GM18498 (cell line): ENCODE measurements around the gene HIVEP1.

Experiments
- ATAC-seq: cut with Tn5 transposase; IDR thresholded peaks from one replicate; pipeline ENCODE4 v1.9.1; 2021; ENCODE audit warnings: mild to moderate bottlenecking, moderate library complexity; ENCODE audit not compliant: unreplicated experiment

Gene HIVEP1

DNA sequence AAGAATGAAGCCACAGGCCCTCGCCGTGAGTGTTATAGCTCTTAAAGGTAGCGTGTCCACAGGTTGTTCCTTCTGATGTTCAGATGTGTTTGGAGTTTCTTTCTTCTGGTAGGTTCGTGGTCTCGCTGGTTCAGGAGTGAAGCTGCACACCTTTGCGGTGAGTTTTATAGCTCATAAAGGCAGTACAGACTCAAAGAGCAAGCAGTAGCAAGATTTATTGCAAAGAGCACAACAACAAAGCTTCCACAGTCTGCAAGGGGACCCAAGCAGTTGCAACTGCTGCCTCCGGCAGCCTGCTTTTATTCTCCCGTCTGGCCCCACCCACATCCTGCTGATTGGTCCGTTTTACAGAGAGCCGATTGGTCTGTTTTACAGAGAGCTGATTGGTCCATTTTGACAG is 5.2 kb downstream of the HIVEP1 start:
- no peak for ATAC-seq

DNA sequence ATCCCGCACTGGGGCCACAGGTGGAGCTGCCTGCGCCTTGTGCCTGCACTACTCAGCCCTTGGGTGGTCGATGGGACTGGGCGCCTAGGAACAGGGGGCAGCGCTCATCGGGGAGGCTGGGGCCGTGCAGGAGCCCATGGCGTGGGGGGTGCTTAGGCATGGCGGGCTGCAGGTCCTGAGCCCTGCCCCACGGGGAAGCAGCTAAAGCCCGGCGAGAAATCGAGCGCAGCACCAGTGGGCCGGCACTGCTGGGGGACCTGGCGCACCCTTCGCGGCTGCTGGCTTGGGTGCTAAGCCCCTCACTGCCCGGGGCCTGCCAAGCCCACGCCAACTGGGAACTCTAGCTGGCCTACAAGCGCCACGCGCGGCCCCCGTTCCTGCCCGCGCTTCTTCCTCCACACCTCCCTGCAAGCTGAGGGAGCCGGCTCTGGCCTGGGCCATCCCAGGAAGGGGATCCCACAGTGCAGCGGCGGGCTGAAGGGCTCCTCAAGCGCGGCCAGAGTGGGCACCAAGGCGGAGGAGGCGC is 5.8 kb downstream of the HIVEP1 start:
- no peak for ATAC-seq

DNA sequence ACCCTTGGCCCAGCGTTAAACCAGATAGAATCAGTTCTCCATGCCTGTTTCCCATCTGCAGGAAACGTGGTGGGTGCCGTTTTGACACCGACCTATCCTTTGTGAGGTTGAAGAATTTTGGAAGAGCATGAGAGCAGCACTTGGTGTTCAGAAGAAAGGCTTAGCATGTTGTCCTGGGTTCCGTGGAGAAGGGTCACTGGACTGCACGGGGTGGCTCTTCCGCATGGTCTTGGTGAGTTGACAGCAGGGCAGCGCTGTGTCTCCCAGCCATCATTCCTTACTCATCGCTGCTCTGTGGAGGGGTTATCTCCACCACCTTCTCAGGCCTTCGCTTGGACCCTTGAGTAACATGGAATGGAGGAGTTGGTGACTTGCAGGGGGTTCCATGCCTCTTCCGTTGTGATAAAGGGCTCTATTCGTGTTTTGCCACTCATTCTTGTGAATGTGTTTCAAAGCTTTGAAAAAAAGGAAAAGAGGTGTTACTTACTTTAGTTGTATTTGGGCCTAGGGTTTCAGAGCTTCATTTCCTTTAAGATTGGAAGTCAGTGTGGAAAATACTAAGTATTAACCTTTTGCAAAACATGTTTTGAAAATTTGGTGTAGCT is 8.2 kb downstream of the HIVEP1 start:
- ATAC-seq = no peak

GRCh38 chr6:12022481-12022880 is 10.4 kb downstream of the HIVEP1 start:
- no peak for ATAC-seq

GRCh38 chr6:12022953-12023388 is 10.9 kb downstream of the HIVEP1 start:
- ATAC-seq = no peak

GRCh38 chr6:12024216-12024615 is 12.1 kb downstream of the HIVEP1 start:
- no peak for ATAC-seq

- ATAC-seq = no peak
These were observed 12.8 kb downstream of the HIVEP1 start for GRCh38 chr6:12024699-12025434.

DNA sequence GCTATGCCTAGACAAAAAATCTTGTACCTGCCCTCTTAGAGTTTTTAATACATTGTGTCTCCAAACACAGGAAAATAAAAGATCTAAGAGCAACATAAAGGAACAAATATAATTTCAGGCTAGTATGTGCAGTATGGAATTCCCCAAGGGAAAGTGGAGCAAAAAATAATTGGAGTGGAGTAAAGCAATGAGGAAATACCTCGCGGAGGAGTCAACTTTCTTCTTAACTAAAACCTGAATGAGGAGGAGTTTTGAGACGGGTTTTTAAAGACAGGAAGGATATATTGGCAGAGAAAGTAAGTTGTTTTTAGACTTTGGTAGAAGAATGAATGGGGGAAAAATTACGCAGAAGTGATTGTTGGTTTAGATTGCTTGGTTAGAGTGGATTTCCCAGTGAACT is 14.0 kb downstream of the HIVEP1 start:
- no peak for ATAC-seq

- no peak for ATAC-seq
These were observed 14.7 kb downstream of the HIVEP1 start for GRCh38 chr6:12026833-12027232.

- ATAC-seq = no peak
These were observed 16.1 kb downstream of the HIVEP1 start for GRCh38 chr6:12028213-12028612.

DNA sequence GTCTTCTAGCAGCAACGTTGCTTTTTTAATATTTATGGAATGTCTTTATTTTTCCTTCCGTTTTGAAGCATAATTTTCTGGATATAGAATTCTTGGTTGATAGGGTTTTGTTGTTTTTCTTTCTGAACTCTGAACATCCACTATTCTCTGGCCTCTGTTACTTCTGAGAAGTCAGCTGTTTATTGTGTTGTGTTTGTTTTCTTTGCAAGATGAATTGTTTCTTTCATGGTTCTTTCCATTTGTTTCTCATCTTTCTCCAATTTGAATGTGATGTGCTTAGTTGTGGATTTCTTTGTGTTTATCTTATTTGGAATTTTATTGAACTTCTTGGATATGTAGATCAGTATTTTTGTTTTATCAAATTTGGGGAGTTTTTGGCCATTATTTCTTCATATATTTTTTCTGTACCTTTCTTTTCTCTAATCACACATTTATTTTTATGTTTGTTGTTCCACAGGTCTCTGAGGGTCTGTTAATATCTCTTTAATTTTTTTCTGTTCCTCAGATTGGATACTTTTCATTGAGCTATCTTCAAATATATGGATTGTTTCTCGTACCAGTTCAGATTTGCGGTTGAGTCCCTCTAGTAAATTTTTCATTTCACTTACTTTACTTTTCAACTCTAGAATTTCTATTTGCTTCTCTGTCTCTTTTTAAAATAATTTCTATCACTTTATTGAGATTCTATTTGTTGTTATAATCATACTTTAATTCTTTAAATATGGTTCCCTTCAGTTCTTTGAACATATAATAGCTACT is 18.0 kb downstream of the HIVEP1 start:
- ATAC-seq = no peak

DNA sequence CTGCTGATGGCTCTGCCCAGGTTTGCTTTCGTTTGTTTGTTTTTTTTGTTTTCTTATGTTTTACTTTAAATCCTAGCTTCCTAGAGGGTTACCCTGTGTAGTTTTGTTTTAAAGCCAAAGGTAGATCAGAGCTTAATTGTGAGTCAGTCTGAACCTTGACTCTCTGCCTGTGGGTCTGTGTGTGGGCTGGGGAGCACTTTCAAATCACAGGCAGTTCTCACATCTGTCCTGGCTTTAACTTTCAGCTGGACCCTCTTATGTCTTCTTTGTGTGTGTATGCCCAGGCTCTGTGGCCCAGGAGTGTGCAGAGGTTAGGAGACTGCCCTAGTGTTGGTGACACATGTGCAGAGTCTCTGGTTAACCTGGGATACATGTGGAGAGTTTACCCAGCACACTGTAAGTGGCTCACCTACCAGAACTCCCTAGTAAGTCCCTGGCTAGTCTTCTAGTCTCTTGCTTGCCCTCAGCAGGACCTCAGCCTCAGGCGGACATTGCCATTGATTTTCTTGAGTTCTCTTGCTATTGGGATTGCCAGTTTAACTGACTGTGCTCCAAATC is 19.0 kb downstream of the HIVEP1 start:
- peak; percentile 54 for ATAC-seq

DNA sequence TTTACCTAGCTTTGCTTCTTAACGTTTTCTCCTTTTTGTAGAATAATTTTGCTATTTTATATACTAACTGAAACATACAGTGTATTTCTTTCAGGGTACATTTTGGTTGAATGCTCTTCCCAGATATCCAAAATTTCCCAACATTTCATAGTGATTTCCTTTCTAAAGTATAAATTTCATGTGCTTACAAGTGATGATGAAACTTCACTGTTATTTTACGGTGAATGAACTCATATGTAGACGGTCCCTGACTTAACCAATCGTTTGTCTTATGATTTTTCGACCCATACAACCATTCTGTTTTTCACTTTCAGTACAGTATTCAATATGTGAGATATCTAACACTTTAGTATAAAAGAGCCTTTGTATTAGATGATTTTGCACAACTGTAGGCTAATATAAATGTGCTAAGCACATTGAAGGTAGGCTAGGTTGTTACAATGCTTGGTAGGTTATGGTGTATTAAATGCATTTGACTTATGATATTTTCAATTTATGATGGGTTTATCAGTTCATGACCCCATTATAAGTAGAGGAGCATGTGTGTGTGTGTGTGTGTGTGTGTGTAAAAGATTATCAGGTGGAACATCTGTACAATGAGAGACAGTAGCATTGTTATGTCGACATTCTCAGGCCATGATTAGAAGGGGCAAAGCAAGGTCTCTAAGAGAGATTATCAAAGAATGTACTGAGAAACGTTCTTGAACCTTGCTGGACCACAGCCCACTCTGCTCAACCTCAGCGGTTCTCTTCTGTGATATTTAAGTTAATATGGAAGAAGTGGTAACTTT is 20.9 kb downstream of the HIVEP1 start:
- ATAC-seq = no peak

DNA sequence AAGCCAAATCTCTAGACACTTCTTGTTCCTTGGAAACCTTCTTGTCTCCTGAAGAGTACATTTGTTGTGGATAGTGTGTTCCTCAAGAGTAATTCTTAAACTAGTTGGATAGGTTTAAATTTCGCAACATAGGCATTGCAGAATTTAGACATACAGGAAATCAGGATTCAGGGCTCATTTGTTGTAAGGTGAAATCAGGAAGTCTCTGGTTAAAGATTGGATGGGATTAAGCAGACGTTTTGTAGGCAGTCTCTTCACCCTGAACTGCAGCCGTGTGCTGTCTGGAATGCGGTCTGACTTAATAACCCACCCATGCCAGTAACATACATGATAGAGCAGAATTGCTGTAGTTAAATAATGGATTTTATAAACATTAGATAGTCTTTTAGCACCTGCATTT is 21.7 kb downstream of the HIVEP1 start:
- no peak for ATAC-seq

GRCh38 chr6:12034349-12034748 is 22.2 kb downstream of the HIVEP1 start:
- no peak for ATAC-seq

- no peak for ATAC-seq
These were observed 22.7 kb downstream of the HIVEP1 start for GRCh38 chr6:12034837-12035236.

GRCh38 chr6:12036766-12037165 is 24.7 kb downstream of the HIVEP1 start:
- no peak for ATAC-seq

GRCh38 chr6:12037798-12038197 is 25.7 kb downstream of the HIVEP1 start:
- no peak for ATAC-seq

DNA sequence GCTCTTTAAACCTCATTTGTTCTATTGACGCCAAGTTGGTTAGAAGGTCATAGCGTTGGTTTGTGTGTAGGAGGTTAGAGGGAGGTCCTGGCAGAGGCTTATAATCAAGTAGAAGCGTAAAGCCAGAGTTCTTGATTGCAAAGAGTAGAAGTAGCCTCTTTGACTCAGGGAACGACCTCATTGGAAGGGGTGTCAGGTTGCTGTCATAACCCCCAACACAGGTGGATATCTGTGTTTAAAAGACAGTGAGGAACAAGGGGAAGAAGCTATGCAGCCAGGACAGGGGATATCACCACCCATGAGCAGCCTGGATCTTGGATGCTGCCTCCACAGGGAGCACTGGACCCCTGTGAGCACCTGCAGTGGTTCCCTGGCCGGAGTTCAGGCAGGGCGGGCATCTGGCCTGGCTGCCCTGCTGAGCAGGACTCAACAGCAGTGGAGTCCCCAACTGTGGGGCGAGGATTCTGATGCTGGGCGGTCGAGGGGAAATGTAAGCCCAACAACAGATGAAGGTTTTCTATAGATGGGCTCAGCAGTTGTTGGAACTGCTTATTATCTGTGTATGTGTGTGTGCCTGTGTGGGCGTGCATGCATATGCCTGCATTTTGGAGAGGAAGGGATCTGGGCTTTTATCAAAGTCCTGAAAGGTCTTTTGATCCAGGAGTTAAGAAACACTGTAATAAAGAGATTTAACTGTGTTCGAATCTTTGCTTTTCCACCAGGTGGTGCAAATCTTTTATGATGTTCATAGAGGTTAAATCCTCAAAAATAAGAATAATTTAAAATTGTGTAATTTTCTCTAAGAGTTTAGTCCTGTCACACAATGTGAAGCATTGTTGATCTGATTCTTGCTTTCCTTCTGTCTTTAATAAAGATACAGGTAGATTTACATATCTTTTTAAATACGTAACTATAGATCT is 27.7 kb downstream of the HIVEP1 start:
- no peak for ATAC-seq

DNA sequence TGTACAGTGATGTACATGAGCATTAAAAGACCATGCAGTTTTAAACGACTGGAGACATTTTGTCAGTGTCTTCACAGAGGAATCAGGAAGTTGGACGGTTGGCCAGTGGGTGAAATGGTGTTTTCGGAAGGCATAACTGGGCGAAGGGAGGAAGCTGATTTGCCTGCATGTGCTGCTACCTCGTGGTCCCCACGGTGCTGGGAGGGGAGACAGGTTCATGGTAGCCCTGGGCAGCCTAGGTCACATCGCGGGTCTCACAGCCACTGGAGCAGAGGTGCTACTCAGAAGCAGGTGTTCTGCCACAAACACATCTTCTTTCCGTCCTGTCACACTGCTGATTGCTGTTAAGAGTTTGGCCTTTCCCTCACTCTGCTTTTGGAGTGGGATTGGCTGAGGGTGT is 35.2 kb downstream of the HIVEP1 start:
- ATAC-seq = peak; percentile 34
